Measurements from ENCODE around the gene NKTR.
A peak's percentile ranks its signal among the peaks of the same experiment; 100 is the strongest.
"Not testable (repeated sequence)": the region's sequence is repeated elsewhere in the genome, so short reads cannot be mapped to it uniquely, and the experiment has no call there.

NKTR gene

GRCh38 chr3:42569593-42570142, 30.8 kb upstream of the NKTR start:
- CTCF ChIA-PET = no interaction called here
- POLR2A ChIA-PET = no interaction called here

GRCh38 chr3:42572278-42572677, 28.2 kb upstream of the NKTR start:
- DNase-seq (ENCODE audit: low read depth, low spot score) = no peak
- TF ChIP-seq CTCF (IDR thresholded peaks at IDR 0.05; ENCODE audit: insufficient read depth, low read length, missing control alignments) = peak; percentile 63
- H3K4me3 ChIP-seq (ENCODE audit: low read depth, low read length) = no peak overlapping the region
- ChIA-PET CTCF (interaction anchor here (0.7 to 2.5 kb wide), 6 partner anchors 8 to 343 kb away, joined by 3 to 9 read pairs (median 4); partner anchors contain the start of gene SEC22C), POLR2A (no interaction called here)

More at GRCh38 chr3:42569593-42570142, 30.8 kb upstream of the NKTR start:
- no peak for TF ChIP-seq CTCF (IDR thresholded peaks at IDR 0.05; ENCODE audit: insufficient read depth, low read length, missing control alignments)
- no peak for DNase-seq (ENCODE audit: low read depth, low spot score)
- no peak overlapping the region for H3K4me3 ChIP-seq (ENCODE audit: low read depth, low read length)

DNA sequence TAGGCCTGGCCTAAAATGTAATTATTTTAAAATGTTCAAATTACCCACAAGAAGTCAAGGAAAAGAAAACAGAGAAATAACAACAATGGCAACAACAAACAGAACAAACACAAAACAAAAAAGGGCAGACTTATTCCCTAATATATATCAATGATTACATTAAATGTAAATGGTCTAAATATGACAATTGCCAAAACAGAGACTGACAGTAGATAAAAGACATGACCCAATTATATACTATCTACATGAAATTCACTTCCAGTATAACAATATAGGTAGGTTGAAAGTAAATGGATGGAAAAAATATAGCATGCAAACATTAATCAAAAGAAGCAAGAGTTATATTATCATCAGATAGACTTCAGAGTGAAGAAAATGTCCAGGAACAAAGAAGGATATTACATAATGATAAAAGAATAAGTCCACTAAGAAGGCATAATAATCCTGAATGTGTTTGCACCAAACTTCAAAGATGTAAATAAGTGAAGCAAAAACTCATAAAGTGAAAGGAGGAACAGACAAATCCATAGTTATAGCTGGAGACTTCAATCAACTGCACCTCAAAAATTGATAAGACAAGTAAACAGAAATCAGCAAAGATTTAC, 25.2 kb upstream of the NKTR start:
- ChIA-PET POLR2A (no interaction called here), CTCF (interaction anchor here (1.5 to 4.1 kb wide), 2 partner anchors 28 to 175 kb away, joined by 3 to 19 read pairs; no protein-coding TSS in a partner anchor)
- DNase-seq (ENCODE audit: low read depth, low spot score) = no peak
- no peak for TF ChIP-seq CTCF (IDR thresholded peaks at IDR 0.05; ENCODE audit: insufficient read depth, low read length, missing control alignments)
- no peak overlapping the region for H3K4me3 ChIP-seq (ENCODE audit: low read depth, low read length)

DNA sequence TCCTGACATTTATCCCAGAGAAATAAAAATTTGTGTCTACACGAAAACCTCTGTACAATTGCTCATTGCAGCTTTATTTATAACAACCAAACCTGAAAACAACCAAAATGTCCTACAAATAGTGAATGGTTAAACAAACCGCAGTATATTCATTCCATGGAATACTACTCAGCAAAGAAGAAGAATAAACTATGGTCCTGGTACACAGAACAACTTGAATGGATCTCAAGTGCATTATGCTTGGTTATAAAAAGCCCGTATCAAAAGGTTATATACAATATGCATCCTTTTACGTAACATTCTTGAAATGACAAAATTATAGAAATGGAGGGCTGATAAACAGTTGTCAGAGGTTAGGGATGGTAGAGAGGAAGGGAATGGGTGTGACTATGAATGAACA, 22.4 kb upstream of the NKTR start:
- CTCF ChIA-PET = interaction anchor here (1.3 to 4.1 kb wide), 3 partner anchors 11 to 30 kb away, joined by 3 to 19 read pairs (median 4); no protein-coding TSS in a partner anchor
- POLR2A ChIA-PET = no interaction called here
- no peak overlapping the region for H3K4me3 ChIP-seq (ENCODE audit: low read depth, low read length)
- no peak for DNase-seq (ENCODE audit: low read depth, low spot score)
- no peak for TF ChIP-seq CTCF (IDR thresholded peaks at IDR 0.05; ENCODE audit: insufficient read depth, low read length, missing control alignments)

DNA sequence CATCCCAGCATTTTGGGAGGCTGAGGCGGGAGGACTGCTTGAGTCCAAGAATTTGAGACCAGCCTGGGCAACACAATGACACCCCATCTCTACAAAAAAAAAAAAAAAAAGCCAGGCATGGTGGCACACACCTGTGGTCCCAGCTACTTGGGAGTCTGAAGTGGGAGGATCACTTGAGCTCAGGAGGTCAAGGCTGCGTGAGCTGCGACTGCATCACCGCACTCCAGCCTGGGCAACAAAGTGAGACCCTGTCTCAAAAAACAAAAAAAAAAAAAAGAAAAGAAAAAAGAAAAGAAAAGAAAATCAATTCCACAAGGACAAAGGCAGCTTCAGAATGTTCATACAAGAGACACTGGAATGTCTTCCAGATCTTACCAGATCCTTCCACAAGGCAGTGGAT, 21.1 kb upstream of the NKTR start:
- CTCF ChIA-PET = interaction anchor here (0.8 to 1.6 kb wide), 3 partner anchors 22 to 349 kb away, joined by 3 to 4 read pairs (median 3); no protein-coding TSS in a partner anchor

GRCh38 chr3:42581400-42581708, 19.1 kb upstream of the NKTR start:
- no peak for TF ChIP-seq CTCF (IDR thresholded peaks at IDR 0.05; ENCODE audit: insufficient read depth, low read length, missing control alignments)
- POLR2A ChIA-PET = interaction anchor here (0.7 to 1.6 kb wide), 3 partner anchors 9 to 628 kb away, joined by 3 to 6 read pairs (median 4); partner anchors contain the start of genes NKTR and SS18L2
- CTCF ChIA-PET = interaction anchor here (1.0 to 2.8 kb wide), 6 partner anchors 9 to 258 kb away, joined by 3 to 21 read pairs (median 4); no protein-coding TSS in a partner anchor
- DNase-seq (ENCODE audit: low read depth, low spot score) = no peak
- peak overlapping the region; percentile 73 for H3K4me3 ChIP-seq (ENCODE audit: low read depth, low read length)

More for the DNA sequence above, 21.1 kb upstream of the NKTR start:
- H3K4me3 ChIP-seq (ENCODE audit: low read depth, low read length); POLR2A ChIA-PET; DNase-seq (ENCODE audit: low read depth, low spot score): not testable (repeated sequence)

Data from AG04449 (cell line).